PC-3 (cell line): ENCODE measurements around the gene TMEM242. TPM values are rescaled to one million over a fixed set of nuclear protein-coding genes. Genes with fewer than 3 reads are reported as not detected.

ENCODE experiments used
- ATAC-seq: fragments of 200-7000 bp; cut with Tn5 transposase; 2 replicates; pipeline ENCODE4 v1.9.1; 2020; ENCODE audit warnings: mild to moderate bottlenecking, moderate library complexity
- BruUV-seq: library from RNA; stranded (reverse); fragments of 400-500 nt; replicated peaks from 2 replicates; lab custom pipeline; 2021; lab: Mats Ljungman, UMichigan
- CTCF ChIA-PET: fragments of 300-600 bp; sonication (Branson Sonifier 250); formaldehyde crosslinking; loops from one replicate; lab custom pipeline; 2022; ENCODE audit warnings: antibody characterized with exemption; lab: Charles Lee
- POLR2A ChIA-PET: fragments of 300-600 bp; sonication (Branson Sonifier 250); formaldehyde crosslinking; loops from one replicate; lab custom pipeline; 2022; ENCODE audit warnings: antibody characterized with exemption; ENCODE audit not compliant: unreplicated experiment; lab: Charles Lee
- DNase-seq: peaks from one replicate; pipeline ENCODE4 v3.0.0-alpha.2; 2015
- H2AFZ ChIP-seq: fragments of 300-600 bp; sonication (generic); 2 replicates; pipeline ENCODE4 v1.6.0; 2016; ENCODE audit warnings: antibody characterized with exemption, low read length
- H3F3A ChIP-seq: fragments of 300-600 bp; sonication (generic); one replicate; pipeline ENCODE4 v1.6.0; 2017; ENCODE audit warnings: antibody characterized with exemption, low read length, control low read depth, mild to moderate bottlenecking; ENCODE audit not compliant: unreplicated experiment
- H3K27ac ChIP-seq: fragments of 300-600 bp; sonication (generic); 2 replicates; pipeline ENCODE4 v1.5.1; 2016; ENCODE audit warnings: mild to moderate bottlenecking, low read length
- H3K27me3 ChIP-seq: fragments of 300-600 bp; sonication (generic); 2 replicates; pipeline ENCODE4 v1.6.1; 2016; ENCODE audit warnings: low read length, mixed read lengths
- H3K36me3 ChIP-seq: fragments of 300-600 bp; sonication (generic); 2 replicates; pipeline ENCODE4 v1.6.1; 2016; ENCODE audit warnings: low read depth, mixed run types, low read length, mixed read lengths
- H3K4me1 ChIP-seq: fragments of 300-600 bp; sonication (generic); 2 replicates; pipeline ENCODE4 v1.5.1; 2016; ENCODE audit warnings: low read length; ENCODE audit not compliant: insufficient read depth
- H3K4me2 ChIP-seq: fragments of 300-600 bp; sonication (generic); 2 replicates; pipeline ENCODE4 v1.6.0; 2016; ENCODE audit warnings: low read length
- H3K4me3 ChIP-seq: fragments of 300-600 bp; sonication (generic); 2 replicates; pipeline ENCODE4 v1.5.1; 2016; ENCODE audit warnings: mild to moderate bottlenecking, low read length, mixed read lengths
- H3K79me2 ChIP-seq: fragments of 300-600 bp; sonication (generic); 2 replicates; pipeline ENCODE4 v1.6.1; 2017; ENCODE audit warnings: low read length, mixed read lengths
- H3K9ac ChIP-seq: fragments of 300-600 bp; sonication (generic); 2 replicates; pipeline ENCODE4 v1.6.0; 2016; ENCODE audit warnings: mild to moderate bottlenecking, low read length
- H3K9me2 ChIP-seq: fragments of 300-600 bp; sonication (generic); replicated peaks from 2 replicates; pipeline ENCODE4 v1.6.1; 2016; ENCODE audit warnings: mixed run types, low read length, mixed read lengths
- H3K9me3 ChIP-seq: fragments of 300-600 bp; sonication (generic); 2 replicates; pipeline ENCODE4 v1.6.1; 2016; ENCODE audit warnings: low read length, mixed read lengths
- H4K20me1 ChIP-seq: fragments of 300-600 bp; sonication (generic); 2 replicates; pipeline ENCODE4 v1.6.1; 2016; ENCODE audit warnings: low read length, mixed read lengths
- CTCF ChIP-seq: fragments of 300-600 bp; sonication (generic); conservative IDR thresholded peaks from 2 replicates; pipeline ENCODE4 v1.5.1; 2017; ENCODE audit warnings: antibody characterized with exemption, low read depth, mild to moderate bottlenecking, low read length
- EZH2 ChIP-seq: fragments of 300-600 bp; sonication (generic); IDR thresholded peaks from one replicate; pipeline ENCODE4 v1.6.1; 2017; ENCODE audit warnings: antibody characterized with exemption, mild to moderate bottlenecking, low read length; ENCODE audit not compliant: unreplicated experiment
- EZH2phosphoT487 ChIP-seq: fragments of 300-600 bp; sonication (generic); IDR thresholded peaks from 2 replicates; pipeline ENCODE4 v1.6.1; 2018; ENCODE audit warnings: mild to moderate bottlenecking, antibody characterized with exemption, low read length, borderline replicate concordance
- intact Hi-C: fragments of 100-400 bp; cut with micrococcal nuclease; formaldehyde crosslinking; loops from 2 replicates; pipeline ENCODE4 v1.9.0; 2023
- total RNA-seq: library from RNA; depleted of rRNA; stranded (reverse); fragments of >200 nt; gene quantifications from 2 replicates; pipeline ENCODE4 v1.2.3, GENCODE V29; 2014

TMEM242 gene
- total RNA-seq, 1 experiment from 2014 or later, result 7.9 TPM

- H3K27ac ChIP-seq, result no peak overlapping the region
- ChIA-PET CTCF (no interaction called here), POLR2A (no interaction called here)
- H3K27me3 ChIP-seq, result no peaks in the 10 kb centered on the region
- H3K9me2 ChIP-seq, result no peaks in the 10 kb centered on the region
- no peak for DNase-seq
- no peaks in the 10 kb centered on the region for H3K79me2 ChIP-seq
- no peaks in the 10 kb centered on the region for H3K36me3 ChIP-seq
- no peaks in the 10 kb centered on the region for H3K4me1 ChIP-seq
- intact Hi-C loops, result no loop called here
- no peak for TF ChIP-seq EZH2phosphoT487
- TF ChIP-seq CTCF, result no peak
- no peak for TF ChIP-seq EZH2
- H3K4me3 ChIP-seq, result no peak overlapping the region
- H3K4me2 ChIP-seq, result no peak overlapping the region
- no peak overlapping the region for H3K9ac ChIP-seq
- no peaks in the 10 kb centered on the region for H3K9me3 ChIP-seq
- H3F3A ChIP-seq, result no peaks in the 10 kb centered on the region
- no peak for ATAC-seq
- no peaks in the 10 kb centered on the region for H4K20me1 ChIP-seq
- H2AFZ ChIP-seq, result no peak overlapping the region
- BruUV-seq, result no TSS peak
These were observed 47.4 kb upstream of the TMEM242 start for GRCh38 chr6:157370755-157371154.

GRCh38 chr6:157368359-157369049 lies 45.2 kb upstream of the TMEM242 start:
- intact Hi-C loops, result no loop called here
- H2AFZ ChIP-seq, result no peak overlapping the region
- no peaks in the 10 kb centered on the region for H3K79me2 ChIP-seq
- no peaks in the 10 kb centered on the region for H4K20me1 ChIP-seq
- no peak overlapping the region for H3K27ac ChIP-seq
- no peaks in the 10 kb centered on the region for H3K27me3 ChIP-seq
- CTCF ChIA-PET, result no interaction called here
- no peak overlapping the region for H3K9ac ChIP-seq
- H3K9me2 ChIP-seq, result no peaks in the 10 kb centered on the region
- POLR2A ChIA-PET, result no interaction called here
- H3K36me3 ChIP-seq, result no peaks in the 10 kb centered on the region
- no peaks in the 10 kb centered on the region for H3K4me1 ChIP-seq
- H3K4me3 ChIP-seq, result no peak overlapping the region
- DNase-seq, result no peak
- no peaks in the 10 kb centered on the region for H3K9me3 ChIP-seq
- no peak for ATAC-seq
- TF ChIP-seq EZH2, result no peak
- TF ChIP-seq CTCF, result no peak
- TF ChIP-seq EZH2phosphoT487, result no peak
- no TSS peak for BruUV-seq
- H3K4me2 ChIP-seq, result no peak overlapping the region
- H3F3A ChIP-seq, result no peaks in the 10 kb centered on the region

- TF ChIP-seq EZH2phosphoT487 (no peak), CTCF (no peak), EZH2 (no peak)
- Histone ChIP-seq H3K79me2 (no peaks in the 10 kb centered on the region), H3F3A (no peaks in the 10 kb centered on the region), H3K27ac (no peak overlapping the region), H3K36me3 (no peaks in the 10 kb centered on the region), H3K9me3 (no peaks in the 10 kb centered on the region), H2AFZ (no peak overlapping the region), H3K27me3 (no peaks in the 10 kb centered on the region), H3K9ac (no peak overlapping the region), H4K20me1 (no peaks in the 10 kb centered on the region), H3K4me1 (no peaks in the 10 kb centered on the region), H3K4me3 (no peak overlapping the region), H3K9me2 (no peaks in the 10 kb centered on the region), H3K4me2 (no peak overlapping the region)
- CTCF ChIA-PET, result no interaction called here
- DNase-seq, result no peak
- no peak for ATAC-seq
- POLR2A ChIA-PET, result no interaction called here
- BruUV-seq, result no TSS peak
- intact Hi-C loops, result no loop called here
These were observed 43.3 kb upstream of the TMEM242 start for GRCh38 chr6:157366648-157367047.
